HL-60/S4 treated with retinoic acid at 250 ng/mL for 4 days and 3 days (cell line): ENCODE measurements around the gene RYR1.
"Not testable (repeated sequence)": the region's sequence is repeated elsewhere in the genome, so short reads cannot be mapped to it uniquely, and the experiment has no call there.

Experiments used
- in situ Hi-C: fragments of 300-500 bp; cut with MboI; formaldehyde crosslinking; loops from 2 replicates; pipeline ENCODE4 v1.7.0; 2022; ENCODE audit warnings: low sequenced_read_pairs

Gene RYR1

GRCh38 chr19:38485541-38486285 is 52.2 kb downstream of the RYR1 start:
- in situ Hi-C loops = no loop called here

- in situ Hi-C loops = no loop called here
Observed at GRCh38 chr19:38486731-38487336, 53.3 kb downstream of the RYR1 start.

- in situ Hi-C loops = no loop called here
Observed at GRCh38 chr19:38488096-38488495, 54.6 kb downstream of the RYR1 start.

- in situ Hi-C loops = no loop called here
Observed at GRCh38 chr19:38488776-38489481, 55.4 kb downstream of the RYR1 start.

- in situ Hi-C loops = no loop called here
Observed at GRCh38 chr19:38490861-38491260, 57.4 kb downstream of the RYR1 start.

GRCh38 chr19:38492181-38492813 is 58.8 kb downstream of the RYR1 start:
- in situ Hi-C loops = no loop called here

GRCh38 chr19:38494379-38494778 is 60.9 kb downstream of the RYR1 start:
- in situ Hi-C loops = no loop called here

GRCh38 chr19:38495375-38495774 is 61.9 kb downstream of the RYR1 start:
- in situ Hi-C loops = not testable (repeated sequence)

GRCh38 chr19:38496116-38496515 is 62.6 kb downstream of the RYR1 start:
- in situ Hi-C loops = no loop called here

GRCh38 chr19:38496603-38497487 is 63.4 kb downstream of the RYR1 start:
- in situ Hi-C loops = no loop called here

GRCh38 chr19:38497907-38498306 is 64.4 kb downstream of the RYR1 start:
- in situ Hi-C loops = no loop called here

GRCh38 chr19:38499532-38499931 is 66.0 kb downstream of the RYR1 start:
- in situ Hi-C loops = no loop called here

GRCh38 chr19:38500450-38500849 is 67.0 kb downstream of the RYR1 start:
- in situ Hi-C loops = no loop called here

- in situ Hi-C loops = no loop called here
Observed at GRCh38 chr19:38502410-38503076, 69.1 kb downstream of the RYR1 start.

GRCh38 chr19:38503077-38503410 is 69.6 kb downstream of the RYR1 start:
- in situ Hi-C loops = no loop called here

GRCh38 chr19:38505958-38506357 is 72.5 kb downstream of the RYR1 start:
- in situ Hi-C loops = no loop called here

- in situ Hi-C loops = no loop called here
Observed at GRCh38 chr19:38506375-38506722, 72.9 kb downstream of the RYR1 start.

- in situ Hi-C loops = no loop called here
Observed at GRCh38 chr19:38506723-38507550, 73.4 kb downstream of the RYR1 start.

GRCh38 chr19:38507551-38508127 is 74.1 kb downstream of the RYR1 start:
- in situ Hi-C loops = no loop called here
